ENCODE data around the gene SLC12A8.

Gene SLC12A8

DNA sequence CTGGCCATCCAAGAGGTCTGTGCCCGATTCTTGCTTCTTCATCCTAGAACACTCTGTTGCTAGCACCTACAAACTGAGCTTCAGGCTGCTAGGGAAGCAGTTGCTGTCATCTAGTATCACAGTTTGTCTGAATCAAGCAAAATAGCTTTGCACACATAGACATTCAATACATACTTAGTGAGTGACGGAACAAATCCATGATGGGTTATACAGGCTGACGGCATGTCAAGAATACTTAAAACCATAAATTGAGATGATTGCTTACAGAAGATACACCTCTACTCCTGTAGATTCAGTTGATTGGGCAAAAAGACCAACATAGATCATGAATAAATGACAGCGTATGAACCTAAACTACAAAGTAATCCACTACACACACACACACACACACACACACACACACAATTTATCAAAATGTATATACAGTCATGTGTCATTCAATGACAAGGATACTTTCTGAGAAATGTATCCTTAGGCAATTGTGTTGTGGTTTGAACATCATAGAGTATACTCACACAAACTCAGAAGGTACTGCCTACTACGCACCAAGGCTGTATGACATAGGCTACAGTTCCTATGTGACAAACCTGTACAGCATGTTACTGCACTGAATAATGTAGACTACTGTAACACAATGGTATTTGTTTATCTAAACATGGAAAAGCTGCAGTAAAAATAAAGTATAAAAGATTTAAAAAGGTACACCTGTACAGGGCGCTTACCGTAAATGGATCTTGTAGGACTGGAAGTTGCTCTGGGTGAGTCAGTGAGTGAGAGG is 142.4 kb downstream of the SLC12A8 start:
- no peak for DNase-seq

DNA sequence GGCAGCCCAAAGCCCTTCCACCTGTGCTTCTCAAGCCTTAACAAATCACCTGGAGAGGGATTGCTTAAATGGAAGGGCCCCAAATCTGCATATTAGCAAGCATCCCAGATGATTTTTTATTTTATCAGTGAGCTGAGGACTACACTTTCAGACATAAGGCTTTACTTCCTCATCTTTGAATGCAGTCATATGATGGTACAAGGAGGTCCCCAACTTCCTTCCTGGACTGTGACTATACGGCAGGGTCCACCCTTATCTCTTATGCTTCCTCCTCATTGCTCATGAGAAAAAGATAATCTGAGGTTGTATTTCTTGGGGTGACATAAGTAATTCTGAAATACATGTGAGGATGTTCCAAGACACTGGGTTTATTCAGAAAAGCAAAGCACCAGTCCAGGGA is 143.1 kb downstream of the SLC12A8 start:
- no peak for DNase-seq

DNA sequence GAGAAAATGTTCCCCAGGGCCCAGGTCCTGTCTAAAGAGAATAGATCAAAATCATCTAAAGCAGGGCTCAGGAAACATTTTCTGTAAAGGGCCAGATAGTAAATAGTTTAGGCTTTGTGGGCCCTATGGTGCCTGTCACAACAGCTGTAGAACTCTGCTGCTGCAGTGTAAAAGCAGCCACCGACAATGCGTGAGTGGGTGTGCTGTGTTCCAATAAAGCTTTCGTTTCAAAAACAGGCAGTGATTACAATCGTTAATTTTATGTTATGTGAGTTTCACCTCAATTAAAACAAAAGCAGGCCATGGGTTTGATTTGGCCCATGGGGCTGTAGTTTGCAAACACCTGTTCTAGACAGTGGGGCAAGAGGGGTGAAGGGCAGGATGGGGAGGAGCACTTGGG is 144.3 kb downstream of the SLC12A8 start:
- no peak for DNase-seq

DNA sequence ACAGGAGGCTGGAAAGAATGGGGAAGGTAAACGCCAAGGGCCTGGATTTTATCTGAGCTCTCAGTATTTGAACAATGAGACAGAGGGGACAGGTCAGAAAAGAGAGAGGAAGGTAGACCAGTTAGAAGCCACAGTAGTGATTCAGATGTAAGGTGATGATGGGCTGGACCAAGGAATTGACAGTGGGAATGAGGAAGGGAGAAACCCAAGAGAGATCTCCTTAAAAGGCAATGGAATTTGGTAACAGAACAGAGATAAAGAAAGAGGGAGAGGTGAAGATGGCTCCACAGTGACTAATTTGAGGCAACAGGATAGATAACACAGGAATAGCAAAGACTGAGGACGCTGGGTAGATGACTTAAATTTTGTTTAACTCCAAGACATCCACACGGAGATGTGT is 145.3 kb downstream of the SLC12A8 start:
- no peak for DNase-seq

DNA sequence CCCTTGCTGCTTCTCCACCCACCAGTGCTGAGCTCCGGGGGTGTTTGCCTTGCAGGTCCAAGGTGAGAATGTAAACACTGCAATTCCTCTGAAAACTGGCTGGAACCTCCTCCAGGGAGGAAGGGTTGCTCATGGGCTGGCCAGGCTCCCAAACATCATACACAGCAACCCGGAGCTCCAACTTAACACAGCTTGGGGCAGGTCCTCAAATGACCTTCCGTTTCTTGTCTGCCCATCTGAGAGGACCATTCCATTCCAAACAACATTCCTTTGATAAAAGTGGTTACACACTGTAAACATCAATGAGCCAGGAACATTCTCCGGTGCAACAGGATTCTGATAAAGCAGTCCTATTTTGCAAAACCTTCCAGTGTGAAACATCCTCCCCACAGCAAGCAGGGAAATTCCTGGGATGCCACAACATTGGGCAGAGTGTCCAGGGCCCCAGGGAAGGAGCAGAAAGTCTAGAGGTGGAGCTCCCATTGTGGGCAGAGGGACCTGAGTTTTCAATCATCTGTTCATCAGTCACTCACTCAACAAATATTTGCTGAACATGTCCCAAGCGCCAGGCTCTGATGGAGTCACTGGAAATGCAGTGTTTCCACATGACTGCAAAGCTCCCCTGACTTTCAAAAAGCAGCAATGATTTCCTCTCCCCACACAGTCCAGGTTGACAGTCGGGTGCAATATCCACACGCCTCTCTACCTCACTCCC is 149.5 kb downstream of the SLC12A8 start:
- no peak for DNase-seq

DNA sequence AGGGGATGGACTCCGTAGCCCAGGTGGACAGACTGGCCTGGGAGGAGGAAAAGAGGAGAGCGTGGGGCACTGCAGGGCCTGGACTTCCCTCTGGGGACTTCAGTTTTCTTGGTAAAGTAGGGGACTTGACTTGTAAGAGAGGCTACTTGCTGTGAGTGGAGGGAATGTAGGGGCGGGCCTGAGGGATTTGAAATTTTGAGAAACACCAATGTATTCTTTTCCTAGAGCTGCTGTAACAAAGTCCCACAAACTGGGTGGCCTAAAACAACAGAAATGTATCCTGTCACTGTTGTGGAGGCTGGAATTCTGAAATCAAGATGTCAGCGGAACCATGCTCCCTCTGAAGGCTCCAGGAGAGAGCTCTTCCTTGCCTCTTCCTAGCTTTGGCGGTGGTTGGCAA is 150.9 kb downstream of the SLC12A8 start:
- no peak for DNase-seq

DNA sequence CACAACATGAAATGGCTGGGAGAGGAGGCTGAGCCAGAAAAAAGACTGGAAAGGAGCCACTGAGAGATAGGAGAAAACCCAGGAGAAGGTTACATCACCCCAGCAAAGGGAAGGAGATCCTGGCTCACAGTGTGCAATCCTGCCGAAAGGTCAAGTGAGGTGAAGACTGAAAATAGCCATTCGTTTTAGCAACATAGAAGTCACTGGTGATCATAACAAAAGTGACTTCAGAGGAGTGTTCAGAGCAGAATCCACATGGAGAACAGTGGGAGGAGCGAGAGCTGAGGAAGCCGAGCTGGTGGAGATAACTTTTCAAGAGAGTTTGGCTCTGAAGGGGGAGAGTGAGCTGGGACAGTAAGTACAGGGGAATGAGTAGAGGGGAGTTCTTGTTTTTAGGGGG is 151.4 kb downstream of the SLC12A8 start:
- no peak for DNase-seq

DNA sequence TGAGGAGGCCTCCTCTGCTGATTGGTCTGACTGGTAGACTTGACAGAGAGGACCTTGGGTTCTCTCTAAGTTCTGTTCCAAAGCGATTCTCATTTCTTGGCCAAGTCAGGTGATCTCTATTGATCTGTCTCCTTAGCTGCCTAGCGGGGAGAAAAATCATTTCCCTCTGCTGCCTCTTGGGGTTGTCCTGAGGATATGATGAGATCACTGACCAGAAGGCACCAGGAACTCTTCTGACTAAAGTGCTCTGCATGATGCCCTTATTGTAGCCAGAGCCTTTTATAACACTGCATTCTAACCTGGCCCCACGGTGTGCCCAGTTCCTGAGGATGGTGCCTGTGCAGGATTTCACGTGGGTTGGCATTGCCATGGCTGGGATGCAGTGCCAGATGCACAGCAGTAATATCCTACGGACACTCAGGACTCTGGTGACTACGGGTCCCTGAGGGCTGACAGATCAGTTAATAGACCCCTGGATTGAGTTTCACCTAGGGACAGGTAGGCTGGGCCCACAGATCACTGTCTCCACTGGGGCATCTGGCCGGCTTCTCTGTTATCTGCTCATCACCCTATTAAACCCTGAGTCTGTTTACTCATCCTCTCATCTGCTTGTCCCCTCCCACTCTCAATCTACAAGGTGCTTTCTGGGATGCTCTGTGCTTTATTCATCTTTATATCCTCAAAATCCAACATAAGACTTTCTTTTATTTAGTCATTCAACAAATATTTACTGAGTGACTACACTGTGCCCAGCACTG is 152.9 kb downstream of the SLC12A8 start:
- no peak for DNase-seq

DNA sequence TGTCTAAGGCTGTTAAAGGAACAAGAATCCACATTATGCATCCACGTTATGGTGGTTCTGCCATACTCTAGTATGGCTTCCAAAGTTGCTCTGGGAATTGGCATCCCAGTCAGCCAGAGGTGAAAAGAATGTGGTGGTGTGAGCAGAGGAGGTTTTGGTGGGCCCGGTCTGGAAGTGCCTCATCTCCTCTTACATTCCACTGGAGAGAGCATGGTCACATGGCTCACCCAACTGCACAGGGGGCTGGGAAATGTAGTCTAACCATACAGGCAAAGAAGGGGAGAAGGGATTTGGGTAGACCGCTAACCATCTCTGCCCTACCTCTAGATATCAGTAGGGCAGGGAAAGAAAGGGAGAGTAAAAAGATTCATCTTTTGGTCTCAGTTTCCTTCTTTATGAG is 153.6 kb downstream of the SLC12A8 start:
- no peak for DNase-seq

DNA sequence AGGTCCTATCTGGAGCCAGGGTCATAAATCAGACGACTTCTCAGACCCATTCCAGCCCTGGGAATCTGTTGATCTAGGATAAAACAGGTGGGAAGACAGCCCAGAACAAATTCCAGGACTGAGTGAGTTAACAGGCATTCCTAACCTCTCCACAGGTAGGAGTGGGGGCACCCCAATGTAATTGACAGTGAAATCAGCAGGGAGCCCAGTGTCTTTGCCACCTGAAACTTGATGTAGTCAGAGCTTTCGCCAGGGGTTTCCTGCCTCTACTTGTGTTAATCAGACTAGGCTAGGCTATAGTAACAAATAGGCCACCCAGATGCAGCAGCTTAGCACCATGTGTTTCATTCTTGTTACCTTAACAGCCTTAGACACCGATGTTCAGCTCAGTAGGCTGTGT is 154.0 kb downstream of the SLC12A8 start:
- DNase-seq, result no peak

DNA sequence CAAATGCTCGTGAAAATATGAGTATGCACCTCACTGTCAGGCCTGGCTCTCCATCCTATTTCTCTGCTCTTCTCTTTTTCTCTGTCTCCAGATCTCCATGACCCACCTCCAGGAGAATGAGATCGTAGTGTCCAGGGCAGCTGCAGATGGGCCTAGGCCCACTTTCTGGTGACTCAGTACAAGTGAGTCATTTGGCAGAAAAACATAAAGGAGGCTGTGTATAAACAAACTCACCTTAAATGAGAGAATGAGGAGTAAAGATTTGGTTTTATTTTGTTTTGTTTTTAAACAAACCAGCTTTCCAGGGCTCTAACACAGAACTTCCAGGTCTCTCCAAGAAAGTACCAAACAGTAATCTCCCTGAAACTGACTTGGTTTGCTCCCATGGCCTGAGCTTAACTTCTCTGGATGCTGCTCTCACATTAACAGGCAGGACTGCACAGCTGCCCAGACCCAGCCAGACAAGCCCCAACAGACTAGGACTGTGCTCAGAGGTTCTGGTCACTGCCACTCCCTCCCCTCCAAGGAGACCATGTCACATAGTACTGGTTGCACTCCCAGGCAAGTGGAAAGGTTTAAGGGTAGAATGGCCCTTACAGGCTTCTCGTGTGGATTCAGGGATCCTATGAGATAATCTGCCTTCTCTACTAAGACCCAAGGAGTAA is 155.2 kb downstream of the SLC12A8 start:
- no peak for DNase-seq

DNA sequence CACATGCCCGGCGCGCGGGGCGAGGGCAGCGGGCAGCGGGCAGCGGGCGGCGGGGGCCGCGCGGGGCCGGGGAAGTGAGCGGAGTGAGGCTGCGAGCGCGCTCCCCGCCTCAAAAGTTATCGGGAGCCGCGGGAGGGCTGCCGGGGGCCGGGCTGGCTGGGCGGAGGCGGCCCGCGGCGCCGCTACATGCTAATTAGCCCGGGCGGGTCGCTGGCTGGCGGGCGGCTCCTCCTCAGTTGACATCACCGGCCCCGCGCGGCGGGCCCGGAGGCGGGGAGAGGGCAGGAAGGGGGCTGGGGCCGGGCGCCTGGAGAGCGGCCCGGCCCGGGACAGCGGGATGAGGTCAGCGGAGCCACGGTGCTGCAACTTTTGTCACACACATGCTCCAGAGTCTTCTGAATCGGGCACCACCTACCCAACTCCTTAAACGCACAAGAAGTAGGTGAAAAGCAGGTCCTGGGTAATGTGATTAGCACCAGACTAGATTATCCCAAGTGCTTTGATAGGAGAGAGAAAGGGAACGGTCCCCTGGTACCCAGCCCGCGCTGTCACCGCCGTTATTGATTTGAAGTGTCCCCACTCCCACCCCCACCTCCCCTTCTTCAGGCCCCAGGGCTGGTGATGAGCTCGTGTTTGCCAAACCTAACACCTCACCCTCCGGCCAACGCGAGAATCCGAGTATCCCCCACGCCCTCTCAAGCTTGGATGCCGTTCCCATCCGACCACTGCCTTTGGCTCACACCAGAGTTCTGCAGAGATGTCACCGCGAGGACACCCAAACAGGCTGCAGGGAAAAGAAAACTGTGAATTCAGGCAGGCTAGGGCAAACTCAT is 156.4 kb downstream of the SLC12A8 start, which contains the start of gene HEG1:
HEG1 (minus strand) TSS at position 85 of the 833 bp plus-strand sequence. CDS start 107 bp downstream, outside the sequence.
- no peak for DNase-seq

DNA sequence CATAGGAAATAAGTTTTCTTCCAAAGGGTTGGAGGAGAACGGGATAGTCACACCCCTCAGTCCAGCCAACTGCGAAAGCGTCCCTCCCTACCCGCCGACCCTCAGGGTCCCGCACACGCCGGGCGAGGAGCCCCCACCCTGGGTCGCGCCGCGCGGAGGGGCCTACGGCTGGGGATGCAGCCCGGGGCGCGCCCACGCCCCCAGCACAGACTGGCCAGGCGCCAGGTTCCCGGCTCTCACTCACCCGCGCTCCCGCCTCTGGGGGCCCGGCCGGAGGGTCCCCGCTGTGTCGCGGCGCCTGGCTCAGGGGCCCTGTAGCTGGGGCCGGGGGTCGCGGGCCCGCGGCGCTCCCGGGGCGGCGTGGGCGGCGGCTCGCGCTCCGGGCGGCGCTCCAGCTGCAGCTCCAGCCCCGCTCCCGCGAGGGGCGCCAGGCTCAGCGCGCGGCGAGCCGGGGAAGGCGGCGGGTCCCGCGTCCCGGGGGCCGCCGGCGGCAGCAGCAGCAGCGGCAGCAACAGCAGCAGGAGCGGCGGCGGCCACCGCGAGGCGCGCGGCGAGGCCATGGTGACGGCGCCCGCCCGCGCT is 157.1 kb downstream of the SLC12A8 start:
- no peak for DNase-seq

DNA sequence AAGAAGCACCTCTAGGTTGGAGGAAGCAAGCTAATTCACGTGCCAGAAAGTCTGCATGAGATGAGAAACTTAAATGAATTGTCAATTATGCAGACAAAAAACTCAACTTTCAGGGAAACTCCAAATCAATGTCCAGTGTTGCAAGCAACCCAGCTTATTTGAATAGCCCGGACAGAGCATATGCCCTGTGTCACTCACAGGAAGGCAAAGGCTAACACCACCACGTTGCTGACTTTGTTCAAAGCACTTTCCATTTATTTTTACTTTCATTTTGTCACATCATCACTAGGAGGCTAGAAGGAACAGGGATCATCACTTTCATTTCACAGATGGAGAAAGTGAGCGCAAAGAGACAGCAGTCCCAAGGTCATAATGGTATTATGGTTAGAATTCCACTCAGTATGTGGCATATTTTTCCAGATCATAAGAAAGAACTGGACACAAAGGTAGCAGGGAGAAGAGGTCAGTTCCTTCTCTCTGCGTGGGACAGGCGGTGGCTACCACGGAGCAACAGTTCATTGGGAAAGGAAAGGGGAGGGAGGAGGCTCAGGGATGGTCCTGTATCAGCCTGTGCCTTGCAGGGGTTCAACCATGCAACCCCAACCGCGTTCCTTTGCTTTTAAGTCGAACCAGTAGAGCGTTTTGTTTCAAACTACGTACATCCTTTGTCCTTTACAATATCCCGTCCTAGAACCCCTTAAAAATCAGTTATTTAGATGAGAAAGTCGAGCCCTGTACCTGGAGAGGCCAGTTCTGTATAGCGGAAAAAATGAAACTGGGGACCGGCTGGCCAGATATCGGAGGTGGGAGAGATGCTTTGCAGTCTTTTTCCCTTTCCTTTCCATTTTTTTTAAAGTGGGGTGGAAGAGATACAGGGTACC is 157.9 kb downstream of the SLC12A8 start:
- DNase-seq, result no peak

DNA sequence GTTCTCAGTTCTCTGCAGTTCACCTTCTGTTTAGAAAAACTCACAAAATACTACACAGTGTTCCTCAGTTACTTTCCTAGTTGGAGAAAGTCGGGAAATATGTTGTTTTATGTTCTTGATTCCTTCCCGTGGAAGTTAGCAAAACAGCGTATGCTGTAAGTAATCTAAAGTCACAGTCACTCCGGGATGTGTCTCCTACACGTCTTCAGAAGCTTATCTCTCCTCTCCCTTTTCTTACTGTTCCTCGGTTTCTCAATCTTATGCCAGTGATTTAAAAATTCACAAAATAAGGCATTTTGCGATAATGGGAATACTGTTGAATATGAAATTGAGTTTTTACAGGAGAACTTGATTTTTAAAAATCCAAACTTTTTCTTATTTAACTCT is 158.5 kb downstream of the SLC12A8 start:
- DNase-seq, result no peak

DNA sequence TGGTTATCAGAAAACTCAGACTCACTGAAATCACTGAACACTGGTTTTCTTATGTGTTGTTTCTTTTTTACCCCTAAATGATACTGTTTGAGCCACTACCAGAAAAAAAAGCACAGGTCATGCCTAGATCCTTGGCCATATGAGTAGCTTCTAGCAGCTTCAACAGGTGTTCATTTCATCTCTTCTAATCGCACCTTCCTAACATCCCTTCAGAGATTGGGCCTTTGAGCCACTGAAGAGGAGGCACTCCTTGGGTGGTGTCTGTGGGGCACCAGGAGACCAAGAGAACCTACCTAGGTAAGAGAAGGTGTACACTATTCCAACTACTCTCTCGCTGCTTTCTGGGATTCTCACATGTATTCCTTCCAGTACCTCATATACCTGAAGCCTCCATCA is 159.2 kb downstream of the SLC12A8 start:
- no peak for DNase-seq

DNA sequence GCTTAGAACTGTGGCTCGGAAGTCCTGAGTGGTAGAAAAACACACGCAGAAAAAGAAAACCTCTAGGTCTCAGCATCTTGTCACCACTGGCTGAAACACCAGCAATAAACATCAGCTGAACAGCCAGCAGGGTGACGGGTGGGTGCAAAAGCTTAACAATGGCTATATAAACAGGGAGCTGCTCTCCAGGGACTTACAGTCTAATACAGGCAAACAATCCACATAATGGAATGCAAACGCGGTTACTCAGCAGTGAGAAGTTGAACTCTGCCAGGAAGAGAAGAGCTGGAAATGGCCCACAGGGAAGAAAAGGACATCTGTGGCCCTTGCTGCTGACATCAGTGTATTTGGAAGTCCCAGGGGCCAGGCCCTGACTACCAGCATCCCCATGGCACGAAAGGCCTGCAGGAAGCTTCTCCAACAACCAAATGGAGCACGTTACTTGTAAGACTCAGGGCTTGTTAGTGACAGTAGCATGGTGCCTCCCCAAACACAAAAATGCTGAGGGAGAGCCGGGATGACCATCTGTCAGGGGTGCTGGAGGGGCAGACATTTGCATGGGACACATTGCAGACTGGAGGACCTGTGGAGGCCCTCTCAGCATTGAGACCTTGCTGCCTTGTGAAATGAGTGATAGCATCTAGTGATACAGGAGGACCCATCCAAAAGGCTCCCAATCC is 159.8 kb downstream of the SLC12A8 start:
- DNase-seq, result no peak

DNA sequence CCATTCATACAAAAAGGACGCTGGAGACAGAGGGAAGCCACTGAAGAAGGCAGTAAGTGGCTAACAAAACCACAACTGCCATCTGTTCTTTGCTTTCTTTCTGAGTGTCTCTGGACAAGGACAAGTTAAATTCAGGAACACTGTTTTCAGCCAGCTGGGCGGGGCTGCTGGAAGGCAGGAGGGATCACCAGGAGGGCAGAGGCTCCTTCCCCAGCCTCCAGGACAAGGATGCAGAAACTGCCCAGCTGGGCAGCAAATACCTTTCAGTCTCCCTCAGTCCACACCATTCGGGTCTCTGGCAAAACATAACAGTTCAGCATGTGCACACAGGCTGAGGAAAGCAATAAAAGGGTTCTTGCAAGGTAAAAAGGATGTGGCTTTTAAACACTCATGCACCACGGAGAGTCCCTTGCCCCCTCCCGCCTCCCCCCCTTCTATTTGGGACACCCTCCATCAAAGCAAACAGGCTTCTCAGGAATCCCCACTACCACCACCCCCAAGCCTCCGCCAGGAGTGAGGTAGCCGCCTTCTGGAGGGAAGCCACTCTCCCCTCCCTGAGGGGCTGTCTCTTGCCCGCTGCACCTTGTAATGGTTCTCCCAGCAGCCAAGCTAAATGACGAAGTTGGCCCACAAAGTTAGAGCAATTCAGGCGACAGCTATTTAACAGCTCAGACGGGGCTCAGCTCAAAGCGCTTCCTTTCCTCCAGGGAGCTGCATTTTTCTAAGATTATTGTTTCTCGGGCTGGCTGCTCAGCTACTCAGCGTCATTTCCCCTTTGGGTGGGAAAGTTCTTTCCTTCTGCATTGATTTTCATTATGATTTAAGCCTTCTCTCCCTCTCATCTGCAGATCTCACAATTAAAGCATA is 160.6 kb downstream of the SLC12A8 start:
- DNase-seq, result no peak

DNA sequence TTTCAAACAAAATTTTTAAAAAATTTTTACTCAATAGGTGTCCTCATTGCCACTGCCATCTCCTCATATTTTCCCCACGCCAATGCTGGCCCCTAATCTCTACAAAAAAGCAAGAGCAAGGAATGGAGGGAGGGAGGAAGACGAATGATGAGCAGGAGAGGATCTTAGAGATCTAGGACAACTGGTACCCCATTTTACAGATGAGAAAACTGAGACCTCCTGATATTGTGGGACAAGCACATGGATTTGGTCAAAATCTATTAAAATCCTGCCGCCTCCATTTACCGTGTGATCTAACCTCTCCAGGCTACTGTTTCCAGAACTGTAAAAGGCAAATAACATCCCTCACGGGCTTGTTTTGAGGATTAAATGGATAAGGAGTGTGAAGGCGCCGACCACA is 161.3 kb downstream of the SLC12A8 start:
- no peak for DNase-seq

Data from GOT3 (cell line).